GM18526 (cell line): ENCODE measurements around the gene ADAMTS14.

Experiments
- POLR2A ChIP-seq: IDR thresholded peaks from 3 replicates; pipeline ENCODE4 v1.6.1; 2011; ENCODE audit not compliant: insufficient read length; ENCODE audit errors: extremely low read depth

ADAMTS14 gene

DNA sequence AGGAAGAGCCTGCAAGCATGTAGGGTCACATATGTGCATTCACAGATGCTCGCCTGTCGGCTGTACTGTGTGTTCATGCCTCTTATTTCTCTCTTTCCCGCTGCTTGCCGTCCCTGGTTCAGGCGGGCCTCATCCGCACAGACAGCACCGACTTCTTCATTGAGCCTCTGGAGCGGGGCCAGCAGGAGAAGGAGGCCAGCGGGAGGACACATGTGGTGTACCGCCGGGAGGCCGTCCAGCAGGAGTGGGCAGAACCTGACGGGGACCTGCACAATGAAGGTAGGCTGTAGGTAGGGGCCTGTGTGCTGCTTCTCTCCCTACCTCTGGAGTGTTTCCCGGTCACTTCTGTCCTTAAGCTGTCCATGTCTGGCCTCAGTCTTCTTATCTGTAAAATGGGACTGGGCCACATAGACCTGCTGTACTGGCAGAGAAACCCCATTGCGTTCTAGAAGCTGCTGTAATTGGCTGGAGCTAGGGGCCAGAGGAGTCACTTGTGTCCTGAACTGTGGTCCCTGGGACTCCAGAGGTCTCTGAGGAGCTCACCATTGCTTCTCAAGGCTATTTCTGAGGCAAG lies 30.0 kb downstream of the ADAMTS14 start:
- no peak for TF ChIP-seq POLR2A

DNA sequence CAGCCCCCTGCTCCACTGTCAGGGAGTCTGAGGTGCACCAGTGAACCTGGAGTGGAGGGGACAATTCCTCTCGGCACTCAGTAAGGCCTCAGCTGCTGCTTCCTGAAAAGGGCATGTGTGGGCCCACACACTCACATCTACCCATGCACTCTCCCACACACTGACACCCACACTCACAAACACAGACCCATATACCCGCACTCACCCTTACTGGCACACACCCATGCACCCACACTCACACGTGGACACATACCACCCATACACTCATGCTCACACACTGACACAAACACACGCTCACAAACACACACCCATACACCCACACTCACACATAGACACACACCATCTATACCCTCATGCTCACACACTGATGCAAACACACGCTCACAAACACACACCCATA lies 31.9 kb downstream of the ADAMTS14 start:
- no peak for TF ChIP-seq POLR2A

DNA sequence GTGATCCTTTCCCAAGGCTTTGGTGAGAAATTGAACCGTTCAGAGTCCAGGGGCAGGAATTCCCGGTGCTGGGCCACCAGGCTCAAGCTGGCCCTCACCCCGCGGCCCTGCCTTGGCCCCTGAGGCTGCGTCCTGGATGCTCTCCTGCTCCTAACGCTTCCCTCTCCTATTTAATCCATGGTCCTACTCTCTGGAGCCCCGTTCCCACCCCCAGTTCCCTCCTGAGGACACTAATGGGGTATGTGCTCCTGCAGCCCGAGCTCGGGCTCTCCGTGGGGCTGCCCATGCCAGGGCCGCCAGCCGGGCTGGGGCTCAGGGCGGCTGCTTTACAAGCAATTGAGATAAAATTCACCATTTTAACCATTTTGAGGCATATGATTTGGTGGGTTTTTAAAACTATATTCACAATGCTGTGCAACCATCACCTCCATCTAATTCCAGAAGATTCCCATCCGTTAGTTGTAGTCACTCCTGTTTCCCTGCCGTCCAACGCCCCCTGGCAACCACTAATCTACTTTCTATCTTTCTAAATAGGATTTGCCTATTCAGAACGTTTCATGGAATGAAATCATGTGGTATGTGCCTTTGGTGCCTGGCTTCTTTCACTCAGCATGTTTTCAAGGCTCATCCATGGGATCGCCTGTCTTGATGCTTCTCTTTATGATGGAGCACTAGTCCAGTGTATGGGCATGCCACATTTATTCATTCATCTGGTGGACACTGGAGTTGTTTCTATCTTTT lies 33.0 kb downstream of the ADAMTS14 start:
- no peak for TF ChIP-seq POLR2A

DNA sequence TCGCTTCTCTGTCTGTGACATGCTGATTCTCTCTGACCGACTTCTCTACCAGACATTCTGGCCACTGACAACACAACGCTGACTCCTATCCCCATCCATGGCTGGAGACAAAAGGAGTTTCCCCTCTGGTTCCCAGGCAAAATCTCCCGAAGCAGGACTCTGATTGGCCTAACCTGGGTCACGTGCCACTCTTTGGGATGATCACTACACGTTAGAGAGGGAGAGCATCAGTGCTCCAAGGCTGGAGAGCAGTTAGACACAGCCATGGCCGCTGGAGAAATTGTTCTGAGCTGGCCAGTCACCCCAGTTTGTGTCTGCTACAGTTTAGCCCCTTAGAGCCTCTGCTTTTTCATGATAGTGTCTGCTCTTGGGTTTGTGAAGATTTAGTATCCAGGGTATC lies 38.9 kb downstream of the ADAMTS14 start:
- no peak for TF ChIP-seq POLR2A

DNA sequence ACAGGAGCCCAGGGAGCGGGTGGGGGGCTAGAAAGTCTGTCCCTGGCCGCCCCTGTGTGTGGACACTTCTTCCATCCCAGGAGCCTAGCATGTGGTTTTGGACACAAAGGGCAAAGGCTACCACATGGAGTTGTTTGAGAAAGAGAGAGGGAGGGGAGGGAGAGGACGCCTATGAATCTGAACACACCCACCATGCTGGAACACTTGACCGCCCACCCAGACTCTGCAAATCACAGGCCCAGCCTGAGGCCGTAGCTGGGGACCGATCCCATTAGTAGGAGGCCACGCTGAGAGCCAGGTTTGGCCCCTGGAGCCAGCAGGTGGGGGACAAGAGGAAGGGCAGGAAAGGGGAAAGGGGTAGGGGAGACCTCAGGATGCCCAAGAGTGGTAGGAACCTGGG lies 39.6 kb downstream of the ADAMTS14 start:
- TF ChIP-seq POLR2A = no peak

DNA sequence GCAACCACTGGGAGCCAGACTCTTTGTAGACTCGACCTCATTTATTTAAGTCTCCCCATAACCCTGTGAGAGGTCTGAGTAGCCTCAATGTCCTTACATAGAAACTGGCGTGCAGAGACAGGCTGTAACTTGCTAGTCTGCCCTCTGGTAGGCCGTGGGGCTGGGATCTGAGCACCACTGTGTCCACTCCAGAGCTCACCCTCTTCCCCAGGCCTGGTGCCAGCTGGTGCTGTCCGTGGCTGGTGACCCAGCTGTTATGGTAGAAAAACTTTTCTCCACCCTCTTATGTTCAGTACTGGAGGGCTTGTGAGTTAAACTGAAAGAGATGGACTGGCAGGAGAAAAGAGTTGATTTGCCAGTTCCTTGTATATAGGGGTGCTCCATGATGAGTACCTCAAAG lies 41.9 kb downstream of the ADAMTS14 start:
- TF ChIP-seq POLR2A = no peak

DNA sequence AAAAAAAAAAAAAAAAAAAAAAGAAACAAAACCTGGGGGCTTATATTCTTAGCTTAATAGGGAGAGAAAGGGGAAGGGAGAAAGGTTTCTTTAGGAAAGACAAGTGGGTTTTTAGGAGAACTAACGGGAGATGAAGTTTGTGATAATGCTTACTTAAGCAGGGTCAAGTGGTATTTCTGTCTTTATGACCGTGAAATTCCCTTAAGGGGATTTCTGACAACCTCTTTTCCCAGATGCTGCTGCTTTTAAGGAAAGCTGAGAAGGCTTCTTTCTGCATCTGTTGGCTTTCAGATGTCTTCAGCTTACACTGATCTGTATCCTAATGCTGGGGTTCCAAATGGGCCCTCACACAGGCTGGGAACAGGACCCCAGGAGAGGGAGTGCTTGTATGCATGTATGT lies 42.6 kb downstream of the ADAMTS14 start:
- TF ChIP-seq POLR2A = no peak

DNA sequence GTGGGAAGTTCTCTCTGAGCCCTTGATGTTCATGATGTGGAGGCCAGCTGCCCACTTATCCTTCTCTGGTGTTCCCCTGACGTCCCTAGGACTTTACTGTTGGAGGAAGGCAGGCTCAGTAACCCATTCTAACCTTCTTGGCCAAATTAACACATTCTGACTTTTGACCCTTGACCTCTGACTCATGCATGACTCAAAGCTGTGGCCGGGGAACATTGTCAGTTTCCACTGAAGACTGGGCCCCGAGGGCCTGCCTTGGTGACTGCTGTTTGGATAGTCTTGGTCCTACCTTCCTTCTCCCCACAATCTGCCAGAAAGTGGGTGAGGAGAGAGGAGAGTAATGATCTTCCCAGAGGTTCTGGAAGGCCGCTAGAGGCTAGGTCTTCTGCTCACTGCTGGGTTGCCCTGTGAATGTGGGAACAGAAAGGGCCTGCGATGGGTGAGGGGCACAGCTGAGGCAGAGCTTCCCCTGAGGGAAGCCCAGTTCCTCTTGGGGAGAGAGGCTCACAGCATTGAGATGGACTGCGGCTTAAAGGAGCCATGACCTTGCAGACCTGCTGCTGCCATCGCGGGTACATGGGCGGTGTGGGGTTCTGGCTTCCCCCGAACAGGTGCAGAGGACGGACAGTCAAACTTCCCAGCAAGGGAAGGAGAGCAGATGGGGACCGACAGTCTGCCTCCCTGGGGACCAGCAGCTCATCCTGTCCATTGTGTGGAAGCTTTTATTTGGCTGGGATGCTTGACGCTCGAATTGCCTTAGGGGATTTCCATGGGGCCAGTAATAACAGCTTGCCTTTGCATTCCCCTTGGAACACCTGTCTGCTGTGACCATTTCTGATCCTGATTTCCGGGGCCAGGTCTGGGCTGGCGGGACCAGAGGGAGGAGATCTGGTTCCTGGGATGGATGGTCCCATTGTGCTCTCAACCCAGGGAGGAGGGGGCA lies 43.8 kb downstream of the ADAMTS14 start:
- no peak for TF ChIP-seq POLR2A

DNA sequence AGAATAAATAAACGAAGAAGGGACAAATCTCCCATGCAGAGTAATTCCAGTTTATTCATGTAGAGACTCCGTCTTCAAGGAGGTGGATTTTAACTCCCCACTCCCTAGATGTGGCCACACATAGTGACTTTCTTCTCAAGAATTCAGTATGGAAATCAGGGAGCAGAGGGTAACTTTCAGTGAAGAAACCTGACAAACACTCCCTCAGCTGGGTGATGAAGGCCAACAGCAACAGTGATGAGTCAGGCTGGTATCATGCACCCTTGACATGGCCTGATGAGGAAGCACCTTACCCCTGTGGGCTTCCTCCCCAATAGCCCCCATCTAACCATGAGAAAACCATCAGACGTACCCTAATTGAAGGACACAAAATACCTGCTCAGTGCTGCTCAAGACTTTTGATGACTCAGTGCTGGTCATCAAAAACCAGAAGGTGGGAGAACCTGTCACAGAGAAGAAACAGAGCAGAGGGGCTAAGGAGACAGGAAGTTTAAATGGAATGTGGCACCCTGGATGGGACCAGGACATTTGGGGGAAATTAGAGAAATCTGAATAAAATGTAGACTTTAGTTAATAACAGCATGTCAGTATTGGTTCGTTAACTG lies 50.6 kb downstream of the ADAMTS14 start:
- TF ChIP-seq POLR2A = no peak

DNA sequence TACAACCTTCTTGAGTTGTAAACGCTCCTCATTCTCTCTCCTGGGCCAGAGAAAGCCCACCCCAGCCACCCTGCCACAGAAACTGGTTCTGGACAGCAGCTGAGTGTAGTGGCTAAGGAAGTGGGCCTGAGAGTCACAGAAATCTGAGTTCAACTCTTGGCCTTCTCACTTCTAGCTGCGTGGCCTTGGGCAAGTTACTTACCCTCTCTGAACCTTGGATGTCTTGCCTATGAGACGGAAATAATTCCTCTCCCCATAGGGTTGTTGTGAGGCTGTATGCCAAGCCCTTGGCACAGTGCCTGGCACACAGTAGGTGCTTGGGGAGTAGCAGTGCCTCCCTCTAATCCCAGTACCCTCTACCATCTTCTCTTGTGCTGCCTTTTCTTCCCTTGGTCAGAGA lies 51.5 kb downstream of the ADAMTS14 start:
- no peak for TF ChIP-seq POLR2A

DNA sequence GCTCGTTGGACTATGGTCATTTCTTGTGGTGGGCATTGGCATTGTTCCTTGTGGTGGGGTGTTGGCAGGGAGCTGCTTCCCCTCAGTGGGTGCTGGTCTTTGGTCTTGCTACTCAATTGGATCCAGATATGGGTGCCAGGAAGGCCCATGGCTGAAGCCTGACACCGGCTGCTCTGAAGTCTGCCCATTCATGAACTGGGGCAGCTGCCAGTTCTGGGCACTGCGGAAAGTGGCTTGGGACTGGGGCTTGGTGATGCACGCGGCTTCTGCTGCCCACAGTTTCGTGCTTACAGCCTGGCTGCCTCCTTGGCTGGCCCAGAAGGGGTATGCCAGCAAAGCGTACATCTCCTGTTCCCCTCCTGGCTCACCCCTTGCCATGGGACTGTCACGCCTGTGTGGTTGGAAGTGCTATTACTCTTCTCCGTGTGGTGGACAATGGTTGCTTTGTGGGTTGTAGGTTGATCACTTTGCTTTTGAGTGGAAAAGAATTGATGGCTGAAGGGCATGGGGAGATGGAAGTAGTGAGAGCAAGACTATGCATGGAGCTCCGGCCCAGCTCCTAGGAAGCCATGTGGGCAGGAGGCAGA lies 54.7 kb downstream of the ADAMTS14 start:
- no peak for TF ChIP-seq POLR2A

DNA sequence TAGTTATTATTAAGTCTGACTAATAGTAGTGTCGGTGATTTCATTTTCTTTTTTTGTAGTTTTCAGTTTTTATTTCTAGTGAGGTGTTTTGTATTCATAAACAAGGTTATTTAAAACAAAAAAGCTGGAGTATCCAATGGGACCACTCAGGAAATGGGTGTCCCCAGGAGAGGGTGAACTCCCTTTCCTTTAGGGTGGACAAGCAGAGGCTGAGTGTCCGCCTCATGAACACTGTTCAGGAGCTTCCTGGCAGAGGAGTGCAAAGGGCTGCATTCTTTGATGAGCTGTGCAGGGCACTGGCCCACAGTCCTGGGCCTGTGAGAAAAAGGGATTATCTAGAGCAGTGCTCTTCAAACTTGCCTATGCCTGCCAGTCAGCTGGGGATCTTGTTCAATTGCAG lies 56.0 kb downstream of the ADAMTS14 start:
- TF ChIP-seq POLR2A = no peak

DNA sequence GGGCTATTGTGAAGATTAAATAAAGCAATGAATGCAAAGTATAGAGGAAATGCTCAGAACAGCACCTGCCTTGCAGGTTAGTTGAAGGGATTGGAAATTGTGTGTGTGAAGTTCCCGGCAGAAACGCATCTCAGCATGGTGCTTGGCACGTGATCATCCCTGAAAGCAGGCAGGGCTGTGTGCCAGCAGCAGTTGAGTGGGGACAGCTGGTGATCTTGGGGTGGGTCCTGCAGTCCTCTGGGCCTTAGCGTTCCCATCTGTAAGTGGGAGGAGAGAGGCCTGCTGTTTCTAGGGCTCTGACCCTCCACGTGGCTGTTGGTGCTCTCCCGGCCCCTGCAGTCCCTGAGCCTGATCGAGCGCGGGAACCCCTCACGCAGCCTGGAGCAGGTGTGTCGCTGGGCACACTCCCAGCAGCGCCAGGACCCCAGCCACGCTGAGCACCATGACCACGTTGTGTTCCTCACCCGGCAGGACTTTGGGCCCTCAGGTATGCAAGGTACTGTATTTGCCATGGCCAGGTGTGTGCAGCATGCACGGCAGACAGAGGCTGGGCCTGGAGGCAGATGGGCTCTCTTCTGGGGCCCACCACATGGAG lies 57.6 kb downstream of the ADAMTS14 start:
- TF ChIP-seq POLR2A = no peak

DNA sequence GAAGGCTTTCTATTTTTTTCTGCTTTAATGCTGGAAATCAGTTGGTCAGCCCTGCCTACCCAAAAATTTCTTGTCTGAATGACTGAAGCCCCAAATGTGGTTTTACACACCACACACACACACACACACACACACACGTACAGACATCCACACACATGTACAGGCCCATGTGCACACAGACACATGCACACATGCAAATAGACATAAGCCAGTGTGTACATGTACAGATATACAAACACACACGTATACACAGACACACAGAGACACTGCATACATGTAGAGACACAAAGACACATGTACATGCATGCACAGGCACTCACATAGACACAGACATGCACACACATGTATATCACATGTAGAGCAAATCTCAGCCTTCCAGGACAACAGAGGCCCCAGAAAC lies 58.6 kb downstream of the ADAMTS14 start:
- TF ChIP-seq POLR2A = no peak

DNA sequence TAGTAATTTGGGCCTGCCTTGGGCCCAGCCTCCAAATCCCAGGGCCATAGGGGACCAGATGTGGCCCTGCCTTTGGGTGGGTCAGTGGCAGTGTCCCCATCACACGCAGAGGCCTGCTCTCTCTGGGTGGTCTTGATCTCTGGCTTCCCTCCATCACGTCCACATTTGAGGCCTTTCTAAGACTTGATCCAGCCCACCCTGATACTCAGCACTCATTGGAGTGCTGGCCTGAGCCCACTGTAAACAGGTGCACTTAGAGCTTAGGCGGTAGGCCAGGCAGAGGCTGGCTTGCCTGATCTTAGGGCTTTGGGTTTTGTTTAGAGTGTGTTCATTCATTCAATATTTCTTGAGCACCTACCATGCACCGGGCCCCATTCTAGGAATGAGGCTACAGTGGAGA lies 60.3 kb downstream of the ADAMTS14 start:
- no peak for TF ChIP-seq POLR2A
